ENCODE data around the gene LSM5.
A peak's percentile ranks its signal among the peaks of the same experiment; 100 is the strongest.

The LSM5 gene

GRCh38 chr7:32490127-32490796, at the start of gene LSM5:
LSM5 (minus strand) TSS chr7:32490380; CDS start chr7:32490365, 15 bp downstream.
- peak; percentile 90 for DNase-seq (ENCODE audit: low spot score)

- no peak for DNase-seq (ENCODE audit: low spot score)
Measured at GRCh38 chr7:32539366-32539765, 49.2 kb upstream of the LSM5 start.

- no peak for DNase-seq (ENCODE audit: low spot score)
Measured at GRCh38 chr7:32537760-32538159, 47.6 kb upstream of the LSM5 start.

- DNase-seq (ENCODE audit: low spot score), result no peak
Measured at GRCh38 chr7:32536585-32536984, 46.4 kb upstream of the LSM5 start.

- no peak for DNase-seq (ENCODE audit: low spot score)
Measured at GRCh38 chr7:32536016-32536415, 45.8 kb upstream of the LSM5 start.

GRCh38 chr7:32535162-32535702, 45.1 kb upstream of the LSM5 start:
- no peak for DNase-seq (ENCODE audit: low spot score)

- no peak for DNase-seq (ENCODE audit: low spot score)
Measured at GRCh38 chr7:32533276-32534029, 43.3 kb upstream of the LSM5 start.

GRCh38 chr7:32532716-32533115, 42.5 kb upstream of the LSM5 start:
- no peak for DNase-seq (ENCODE audit: low spot score)

GRCh38 chr7:32532086-32532485, 41.9 kb upstream of the LSM5 start:
- DNase-seq (ENCODE audit: low spot score), result no peak

- no peak for DNase-seq (ENCODE audit: low spot score)
Measured at GRCh38 chr7:32531402-32531801, 41.2 kb upstream of the LSM5 start.

- no peak for DNase-seq (ENCODE audit: low spot score)
Measured at GRCh38 chr7:32525839-32526238, 35.7 kb upstream of the LSM5 start.

GRCh38 chr7:32524631-32525030, 34.5 kb upstream of the LSM5 start:
- no peak for DNase-seq (ENCODE audit: low spot score)

- DNase-seq (ENCODE audit: low spot score), result no peak
Measured at GRCh38 chr7:32522746-32523530, 32.8 kb upstream of the LSM5 start.

- no peak for DNase-seq (ENCODE audit: low spot score)
Measured at GRCh38 chr7:32519763-32520162, 29.6 kb upstream of the LSM5 start.

- DNase-seq (ENCODE audit: low spot score), result no peak
Measured at GRCh38 chr7:32518534-32519140, 28.5 kb upstream of the LSM5 start.

- DNase-seq (ENCODE audit: low spot score), result no peak
Measured at GRCh38 chr7:32516551-32517100, 26.4 kb upstream of the LSM5 start.

- no peak for DNase-seq (ENCODE audit: low spot score)
Measured at GRCh38 chr7:32515890-32516550, 25.8 kb upstream of the LSM5 start.

GRCh38 chr7:32513210-32513609, 23.0 kb upstream of the LSM5 start:
- DNase-seq (ENCODE audit: low spot score), result no peak

GRCh38 chr7:32511791-32512190, 21.6 kb upstream of the LSM5 start:
- DNase-seq (ENCODE audit: low spot score), result no peak

- no peak for DNase-seq (ENCODE audit: low spot score)
Measured at GRCh38 chr7:32507414-32507813, 17.2 kb upstream of the LSM5 start.

Measured in hematopoietic multipotent progenitor cell treated with erythropoietin and hydrocortisone succinate and interleukin-3 and kit ligand, for 17 days (in vitro differentiated cells).